ENCODE results near the gene LRFN2. TPM values are rescaled to one million over a fixed set of nuclear protein-coding genes. Genes with fewer than 3 reads are reported as not detected.

Gene LRFN2
- total and polyA plus RNA-seq, 11 donors, result not detected

GRCh38 chr6:40391086-40391485 is 196.1 kb downstream of the LRFN2 start:
- H3K9me3 ChIP-seq, result no peaks in the 10 kb centered on the region
- DNase-seq, result no peak
- no peak for ATAC-seq
- no peaks in the 10 kb centered on the region for H3K4me1 ChIP-seq
- no peak overlapping the region for H3K4me3 ChIP-seq
- TF ChIP-seq POLR2A (IDR thresholded peaks at IDR 0.05), result no peak
- no peak for TF ChIP-seq CTCF (IDR thresholded peaks at IDR 0.05)
- no peaks in the 10 kb centered on the region for H3K36me3 ChIP-seq
- intact Hi-C loops (cut with DNase I), result no loop called here
- WGBS, 4 donors, result 73 to 78% (median 73%) methylated on average over 3 of the region's 3 CpGs
- H3K27me3 ChIP-seq, result peaks cover 0 to 37% (median 4%) of the 10 kb centered on the region in 9 donors
- H3K27ac ChIP-seq, result no peak overlapping the region

GRCh38 chr6:40390144-40390800 is 196.9 kb downstream of the LRFN2 start:
- DNase-seq (no peak), ATAC-seq (no peak)
- intact Hi-C loops (cut with DNase I), result no loop called here
- 81 to 83% (median 82%) methylated on average over 4 of the region's 4 CpGs for WGBS, 4 donors
- Histone ChIP-seq H3K36me3 (no peaks in the 10 kb centered on the region), H3K27me3 (peaks cover 0 to 38% (median 4%) of the 10 kb centered on the region in 9 donors), H3K9me3 (no peaks in the 10 kb centered on the region), H3K4me1 (no peaks in the 10 kb centered on the region), H3K27ac (no peak overlapping the region), H3K4me3 (no peak overlapping the region)
- TF ChIP-seq POLR2A (IDR thresholded peaks at IDR 0.05) (no peak), CTCF (IDR thresholded peaks at IDR 0.05) (no peak)

GRCh38 chr6:40389254-40389653 is 197.9 kb downstream of the LRFN2 start:
- 86 to 90% (median 88%) methylated on average over 4 of the region's 4 CpGs for WGBS, 4 donors
- no peak for TF ChIP-seq CTCF (IDR thresholded peaks at IDR 0.05)
- no peak for TF ChIP-seq POLR2A (IDR thresholded peaks at IDR 0.05)
- H3K9me3 ChIP-seq, result no peaks in the 10 kb centered on the region
- ATAC-seq (no peak), DNase-seq (no peak)
- intact Hi-C loops (cut with DNase I), result no loop called here
- H3K36me3 ChIP-seq, result no peaks in the 10 kb centered on the region
- H3K4me3 ChIP-seq, result no peak overlapping the region
- peaks cover 0 to 38% (median 4%) of the 10 kb centered on the region in 9 donors for H3K27me3 ChIP-seq
- no peaks in the 10 kb centered on the region for H3K4me1 ChIP-seq
- H3K27ac ChIP-seq, result no peak overlapping the region

- Histone ChIP-seq H3K4me1 (no peaks in the 10 kb centered on the region), H3K4me3 (no peak overlapping the region), H3K36me3 (no peaks in the 10 kb centered on the region), H3K27me3 (peaks cover 0 to 38% (median 4%) of the 10 kb centered on the region in 9 donors), H3K9me3 (no peaks in the 10 kb centered on the region), H3K27ac (no peak overlapping the region)
- DNase-seq (no peak), ATAC-seq (no peak)
- 77 to 81% (median 77%) methylated on average over 5 of the region's 5 CpGs for WGBS, 4 donors
- intact Hi-C loops (cut with DNase I), result no loop called here
- TF ChIP-seq CTCF (IDR thresholded peaks at IDR 0.05) (no peak), POLR2A (IDR thresholded peaks at IDR 0.05) (no peak)
Observed at GRCh38 chr6:40387871-40388264, 199.3 kb downstream of the LRFN2 start.
